Endothelial cell of umbilical vein (primary cell): Measurements from ENCODE around the gene PCED1B. TPM values are rescaled to one million over a fixed set of nuclear protein-coding genes. Genes with fewer than 3 reads are reported as not detected.

Experiments used
- BruUV-seq: library from RNA; stranded (reverse); fragments of 400-500 nt; replicated peaks from 2 replicates; lab custom pipeline; 2021; lab: Mats Ljungman, UMichigan
- CTCF ChIA-PET: fragments of 300-600, 350-600 bp; sonication (Branson Sonifier 250); formaldehyde crosslinking; loops from one replicate; lab custom pipeline; 2021; ENCODE audit warnings: antibody characterized with exemption, inconsistent platforms; lab: Charles Lee
- POLR2A ChIA-PET: fragments of 300-600, 350-600 bp; sonication (Branson Sonifier 250); formaldehyde crosslinking; loops from one replicate; lab custom pipeline; 2021; ENCODE audit warnings: antibody characterized with exemption, inconsistent platforms; lab: Charles Lee
- DNase-seq: peaks from one replicate; pipeline ENCODE4 v3.0.0-alpha.2; 2011; ENCODE audit warnings: low read depth, low spot score
- FAIRE-seq: peaks from 2 replicates; lab custom pipeline; 2011; peaks lifted over from hg19 to GRCh38; lab: Jason Lieb, UNC
- H2AFZ ChIP-seq: 2 replicates; pipeline ENCODE4 v1.6.0; 2012; ENCODE audit warnings: low read depth, low read length, control low read depth, inconsistent platforms
- H3K27ac ChIP-seq: 2 replicates; pipeline ENCODE4 v1.5.1; 2011; ENCODE audit warnings: low read depth, mild to moderate bottlenecking, control low read depth, low read length, moderate library complexity; ENCODE audit not compliant: insufficient read depth
- H3K27me3 ChIP-seq, 2 experiments: 2 replicates each; pipeline versions ENCODE4 v1.6.0 to v1.6.1; 2011; ENCODE audit warnings: low read length in 2 of 2, mixed read lengths in 1 of 2; ENCODE audit not compliant: control insufficient read depth in 2 of 2, insufficient read depth in 2 of 2
- H3K36me3 ChIP-seq, 2 experiments: 2 replicates in 1 of 2; 3 replicates in 1 of 2; pipeline ENCODE4 v1.5.1; 2011; ENCODE audit warnings: low read length in 2 of 2, mild to moderate bottlenecking in 1 of 2, moderate library complexity in 1 of 2; ENCODE audit not compliant: control insufficient read depth in 2 of 2, insufficient read depth in 2 of 2; ENCODE audit errors: extremely low read depth in 1 of 2
- H3K4me1 ChIP-seq: 3 replicates; pipeline ENCODE4 v1.5.1; 2011; ENCODE audit warnings: mild to moderate bottlenecking, low read length; ENCODE audit not compliant: control insufficient read depth, insufficient read depth; ENCODE audit errors: extremely low read depth
- H3K4me2 ChIP-seq: 2 replicates; pipeline ENCODE4 v1.6.1; 2011; ENCODE audit warnings: low read length, control low read depth, mixed read lengths; ENCODE audit not compliant: insufficient read depth
- H3K4me3 ChIP-seq, 3 experiments: fragments of 200-600 bp in 1 of 3; sonication (generic), shearing (Covaris generic) in 1 of 3; replicated peaks in 1 of 3; 2 replicates each; pipeline ENCODE4 v1.5.1; 2011 to 2016; ENCODE audit warnings: control low read depth in 3 of 3, low read length in 3 of 3, mild to moderate bottlenecking in 2 of 3, inconsistent platforms in 1 of 3, low read depth in 1 of 3, moderate library complexity in 1 of 3; ENCODE audit not compliant: insufficient read depth in 1 of 3
- H3K79me2 ChIP-seq: 2 replicates; pipeline ENCODE4 v1.6.0; 2012; ENCODE audit warnings: low read length, inconsistent platforms; ENCODE audit not compliant: control insufficient read depth, insufficient read depth
- H3K9ac ChIP-seq: replicated peaks from 2 replicates; pipeline ENCODE3; 2011; ENCODE audit warnings: low read length, control low read depth; ENCODE audit not compliant: insufficient read depth; ENCODE audit errors: extremely low read depth
- H3K9me1 ChIP-seq: replicated peaks from 3 replicates; pipeline ENCODE4 v1.6.0; 2011; ENCODE audit warnings: mild to moderate bottlenecking, low read length; ENCODE audit not compliant: control insufficient read depth, insufficient read depth; ENCODE audit errors: extremely low read depth
- H3K9me3 ChIP-seq: replicated peaks from 2 replicates; pipeline ENCODE4 v1.5.1; 2012; ENCODE audit warnings: low read length, inconsistent platforms; ENCODE audit not compliant: control insufficient read depth, insufficient read depth
- H4K20me1 ChIP-seq: replicated peaks from 2 replicates; pipeline ENCODE3; 2011; ENCODE audit warnings: mild to moderate bottlenecking, low read length; ENCODE audit not compliant: control insufficient read depth, insufficient read depth; ENCODE audit errors: extremely low read depth
- EZH2 ChIP-seq: IDR thresholded peaks from 2 replicates; pipeline ENCODE4 v1.6.1; 2012; ENCODE audit warnings: borderline replicate concordance, low read depth, mild to moderate bottlenecking, moderate library complexity, low read length, inconsistent platforms; ENCODE audit not compliant: severe bottlenecking
- FOS ChIP-seq: IDR thresholded peaks from 2 replicates; pipeline ENCODE4 v1.6.1; 2011; ENCODE audit warnings: mild to moderate bottlenecking, low read length, moderate library complexity, borderline replicate concordance; ENCODE audit not compliant: insufficient read depth
- GATA2 ChIP-seq: IDR thresholded peaks from 2 replicates; pipeline ENCODE4 v1.7.0; 2011; ENCODE audit warnings: low read depth, mild to moderate bottlenecking, moderate library complexity, mixed read lengths, low read length; ENCODE audit not compliant: insufficient read length, insufficient read depth
- JUN ChIP-seq: IDR thresholded peaks from 2 replicates; pipeline ENCODE4 v1.6.1; 2011; ENCODE audit warnings: borderline replicate concordance, low read depth; ENCODE audit not compliant: insufficient read length, insufficient read depth
- POLR2A ChIP-seq: IDR thresholded peaks from 2 replicates; pipeline ENCODE4 v1.6.1; 2012; ENCODE audit warnings: low read depth, mild to moderate bottlenecking, control low read depth, low read length
- POLR2AphosphoS5 ChIP-seq: IDR thresholded peaks from 2 replicates; pipeline ENCODE4 v1.6.1; 2012; ENCODE audit warnings: low read depth, mild to moderate bottlenecking, control low read depth, low read length, moderate library complexity; ENCODE audit not compliant: insufficient read depth
- dilution Hi-C: fragments of 300-500 bp; cut with MboI; formaldehyde crosslinking; loops from one replicate; pipeline ENCODE4 v1.15.0; 2019; ENCODE audit warnings: low sequenced_read_pairs; ENCODE audit not compliant: extremely low pct_ligation_motif_present
- intact Hi-C: fragments of 100-400 bp; cut with micrococcal nuclease; formaldehyde crosslinking; loops from one replicate; pipeline ENCODE4 v1.10.0; 2022
- polyA plus RNA-seq, 4 experiments: library from polyadenylated mRNA; depleted of rRNA in 3 of 4; stranded (reverse) in 3 of 4; unstranded in 1 of 4; fragments of >200 nt; gene quantifications; 2 replicates each; pipeline versions ENCODE4 v1.2.1 to v1.2.3, GENCODE V29; 2011 to 2012; ENCODE audit warnings: missing spikeins in 1 of 4
- total RNA-seq: library from RNA; stranded (reverse); gene quantifications from 2 replicates; pipeline ENCODE4 v1.2.3, GENCODE V29; 2021
- TF ChIP-seq, protein P1 (sequence below), 2 donors: IDR thresholded peaks; 1 replicate in 1 of 2; 2 replicates in 1 of 2; pipeline ENCODE4 v1.5.1; 2011; ENCODE audit warnings: low read length in 2 of 2, mild to moderate bottlenecking in 2 of 2, moderate library complexity in 2 of 2, control low read depth in 1 of 2, inconsistent platforms in 1 of 2, low read depth in 1 of 2; ENCODE audit not compliant: insufficient read depth in 1 of 2; ENCODE audit errors: extremely low read depth in 1 of 2
- TF ChIP-seq, protein P2 (sequence below): IDR thresholded peaks from 2 replicates; pipeline ENCODE4 v1.6.1; 2011; ENCODE audit not compliant: insufficient read depth, insufficient read length

PCED1B gene
- total and polyA plus RNA-seq, 2 donors (not counting 3 experiments of a cell fraction or from before 2014, with no cell fraction given), result 1.7 to 2.6 TPM

DNA sequence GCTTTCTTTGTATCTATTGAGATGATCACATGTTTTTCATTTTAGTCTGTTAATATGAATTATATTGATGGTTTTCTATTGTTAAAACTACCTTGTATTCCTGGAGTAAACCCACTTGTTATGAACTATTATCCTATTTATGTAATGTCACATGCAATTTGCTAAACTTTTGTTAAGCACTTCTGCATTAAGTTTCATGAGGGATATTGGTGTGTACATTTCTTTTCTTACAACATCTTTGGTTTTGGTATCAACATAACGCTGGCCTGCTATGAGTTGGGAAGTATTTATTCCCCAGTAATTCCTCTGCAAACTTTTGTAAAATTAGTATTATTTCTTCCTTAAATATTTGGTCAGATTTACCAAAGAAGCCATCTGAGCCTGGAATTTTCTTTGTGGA lies 46.8 kb downstream of the PCED1B start:
- ChIA-PET CTCF (no interaction called here), POLR2A (no interaction called here)
- Histone ChIP-seq H4K20me1 (no peaks in the 10 kb centered on the region), H3K79me2 (no peaks in the 10 kb centered on the region), H3K4me1 (no peaks in the 10 kb centered on the region), H3K36me3 (no peaks in the 10 kb centered on the region), H3K9me1 (no peaks in the 10 kb centered on the region), H2AFZ (no peak overlapping the region), H3K9ac (no peak overlapping the region), H3K9me3 (no peaks in the 10 kb centered on the region), H3K27me3 (no peaks in the 10 kb centered on the region), H3K4me3 (no peak overlapping the region), H3K27ac (no peak overlapping the region), H3K4me2 (no peak overlapping the region)
- FAIRE-seq (no peak), DNase-seq (no peak)
- dilution Hi-C loops, result no loop called here
- intact Hi-C loops, result no loop called here
- BruUV-seq, result no TSS peak
- TF ChIP-seq EZH2 (no peak), FOS (no peak)

DNA sequence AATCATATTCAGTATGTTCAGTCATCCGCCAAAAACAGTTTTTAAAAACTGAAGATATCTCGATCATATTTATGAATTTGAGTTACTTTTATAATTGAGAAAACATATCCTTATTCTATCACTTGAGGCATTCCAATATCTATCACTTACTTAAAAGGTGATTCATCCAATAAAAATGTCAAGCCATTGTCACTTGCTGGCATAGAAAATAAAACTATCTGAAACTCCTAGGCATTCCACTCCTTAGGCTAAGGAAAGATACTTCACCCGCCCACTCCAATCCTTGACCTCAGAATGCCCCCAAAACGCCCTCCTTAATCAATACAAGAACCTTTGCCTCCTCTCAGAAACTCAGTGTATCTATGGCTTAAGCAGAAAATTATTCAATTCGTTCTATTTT lies 51.6 kb downstream of the PCED1B start:
- intact Hi-C loops (no loop called here), dilution Hi-C loops (no loop called here)
- Histone ChIP-seq H3K9me3 (no peaks in the 10 kb centered on the region), H3K9ac (no peak overlapping the region), H3K9me1 (no peaks in the 10 kb centered on the region), H3K36me3 (no peaks in the 10 kb centered on the region), H2AFZ (no peak overlapping the region), H3K4me2 (no peak overlapping the region), H3K79me2 (no peaks in the 10 kb centered on the region), H3K4me1 (no peaks in the 10 kb centered on the region), H3K27ac (no peak overlapping the region), H3K27me3 (no peaks in the 10 kb centered on the region), H3K4me3 (no peak overlapping the region), H4K20me1 (no peaks in the 10 kb centered on the region)
- FAIRE-seq (no peak), DNase-seq (no peak)
- POLR2A ChIA-PET, result no interaction called here
- BruUV-seq, result no TSS peak
- CTCF ChIA-PET, result interaction anchor here (1.0 to 1.1 kb wide), 2 partner anchors 60 to 266 kb away, joined by 3 read pairs; no protein-coding TSS in a partner anchor
- TF ChIP-seq JUN (no peak), GATA2 (no peak), POLR2A (no peak), POLR2AphosphoS5 (no peak), FOS (no peak)
- TF ChIP-seq, protein P1, sequence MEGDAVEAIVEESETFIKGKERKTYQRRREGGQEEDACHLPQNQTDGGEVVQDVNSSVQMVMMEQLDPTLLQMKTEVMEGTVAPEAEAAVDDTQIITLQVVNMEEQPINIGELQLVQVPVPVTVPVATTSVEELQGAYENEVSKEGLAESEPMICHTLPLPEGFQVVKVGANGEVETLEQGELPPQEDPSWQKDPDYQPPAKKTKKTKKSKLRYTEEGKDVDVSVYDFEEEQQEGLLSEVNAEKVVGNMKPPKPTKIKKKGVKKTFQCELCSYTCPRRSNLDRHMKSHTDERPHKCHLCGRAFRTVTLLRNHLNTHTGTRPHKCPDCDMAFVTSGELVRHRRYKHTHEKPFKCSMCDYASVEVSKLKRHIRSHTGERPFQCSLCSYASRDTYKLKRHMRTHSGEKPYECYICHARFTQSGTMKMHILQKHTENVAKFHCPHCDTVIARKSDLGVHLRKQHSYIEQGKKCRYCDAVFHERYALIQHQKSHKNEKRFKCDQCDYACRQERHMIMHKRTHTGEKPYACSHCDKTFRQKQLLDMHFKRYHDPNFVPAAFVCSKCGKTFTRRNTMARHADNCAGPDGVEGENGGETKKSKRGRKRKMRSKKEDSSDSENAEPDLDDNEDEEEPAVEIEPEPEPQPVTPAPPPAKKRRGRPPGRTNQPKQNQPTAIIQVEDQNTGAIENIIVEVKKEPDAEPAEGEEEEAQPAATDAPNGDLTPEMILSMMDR (IDR thresholded peaks at IDR 0.05; ENCODE audit: extremely low read depth in 1 of 2, insufficient read depth in 1 of 2, low read depth in 1 of 2, low read length in 2 of 2), result no peak
- TF ChIP-seq, protein P2, sequence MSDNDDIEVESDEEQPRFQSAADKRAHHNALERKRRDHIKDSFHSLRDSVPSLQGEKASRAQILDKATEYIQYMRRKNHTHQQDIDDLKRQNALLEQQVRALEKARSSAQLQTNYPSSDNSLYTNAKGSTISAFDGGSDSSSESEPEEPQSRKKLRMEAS, result no peak
